ENCODE data around the gene SDK2. TPM values are rescaled to one million over a fixed set of nuclear protein-coding genes. Genes with fewer than 3 reads are reported as not detected.

SDK2 gene
- polyA plus RNA-seq, 1 of the 3 experiments (the other 2 are of a cell fraction) = 0.02 TPM

DNA sequence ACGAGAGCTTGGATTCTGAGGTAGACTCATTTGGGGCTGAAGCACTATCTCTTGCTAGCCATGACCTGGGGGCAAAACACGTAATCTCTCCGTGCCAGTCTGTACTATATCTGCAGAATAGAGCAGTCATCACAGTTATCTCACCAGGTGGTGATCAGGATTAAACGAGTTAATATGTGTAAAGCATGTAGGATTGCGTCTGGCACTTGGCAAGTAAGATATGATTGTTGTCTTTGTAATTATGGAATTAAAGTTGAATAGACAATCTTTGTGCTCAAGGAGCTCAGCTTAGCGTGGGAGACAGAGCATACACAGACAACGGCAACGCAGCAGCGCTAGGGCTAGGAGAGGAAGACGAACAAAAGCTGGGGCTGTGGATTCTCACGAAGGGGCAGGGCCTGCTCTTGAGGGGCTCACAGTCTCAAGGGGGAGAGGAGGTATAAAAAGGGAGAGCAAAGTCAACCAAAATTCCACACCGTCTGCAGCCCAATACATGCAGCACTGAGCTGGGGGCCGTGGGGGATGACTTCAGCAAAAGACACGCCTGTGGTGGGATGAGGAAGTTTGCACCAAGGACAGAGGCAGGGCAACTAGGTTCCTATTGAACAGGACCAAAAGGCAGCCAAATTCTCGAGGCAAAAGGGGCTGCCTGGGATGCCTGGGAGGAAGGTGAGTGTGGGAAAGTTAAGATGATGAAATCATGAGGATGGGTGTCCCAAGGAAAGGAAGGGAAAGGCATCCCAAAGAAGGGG, 68.6 kb downstream of the SDK2 start:
- no peak overlapping the region for H3K4me2 ChIP-seq
- no peak overlapping the region for H3K27ac ChIP-seq (ENCODE audit: low read depth in 2 of 2, low read length in 1 of 2)
- no peak overlapping the region for H2AFZ ChIP-seq (ENCODE audit: low read depth)
- no peaks in the 10 kb centered on the region for H3K9me3 ChIP-seq
- H3K27me3 ChIP-seq (ENCODE audit: insufficient read depth) = no peaks in the 10 kb centered on the region
- H3K9ac ChIP-seq = no peak overlapping the region
- no peaks in the 10 kb centered on the region for H3K79me2 ChIP-seq (ENCODE audit: insufficient read depth)
- TF ChIP-seq EP300 (IDR thresholded peaks at IDR 0.05; ENCODE audit: borderline replicate concordance in 1 of 2, low read depth in 1 of 2, low read length in 1 of 2) = peak in 1 of 2 experiments; percentile 55; a peak in 1 of 4 replicates
- TF ChIP-seq GATA2 (CRISPR knock-in tag; IDR thresholded peaks at IDR 0.05) = peak; percentile 86
- TF ChIP-seq, protein P1, sequence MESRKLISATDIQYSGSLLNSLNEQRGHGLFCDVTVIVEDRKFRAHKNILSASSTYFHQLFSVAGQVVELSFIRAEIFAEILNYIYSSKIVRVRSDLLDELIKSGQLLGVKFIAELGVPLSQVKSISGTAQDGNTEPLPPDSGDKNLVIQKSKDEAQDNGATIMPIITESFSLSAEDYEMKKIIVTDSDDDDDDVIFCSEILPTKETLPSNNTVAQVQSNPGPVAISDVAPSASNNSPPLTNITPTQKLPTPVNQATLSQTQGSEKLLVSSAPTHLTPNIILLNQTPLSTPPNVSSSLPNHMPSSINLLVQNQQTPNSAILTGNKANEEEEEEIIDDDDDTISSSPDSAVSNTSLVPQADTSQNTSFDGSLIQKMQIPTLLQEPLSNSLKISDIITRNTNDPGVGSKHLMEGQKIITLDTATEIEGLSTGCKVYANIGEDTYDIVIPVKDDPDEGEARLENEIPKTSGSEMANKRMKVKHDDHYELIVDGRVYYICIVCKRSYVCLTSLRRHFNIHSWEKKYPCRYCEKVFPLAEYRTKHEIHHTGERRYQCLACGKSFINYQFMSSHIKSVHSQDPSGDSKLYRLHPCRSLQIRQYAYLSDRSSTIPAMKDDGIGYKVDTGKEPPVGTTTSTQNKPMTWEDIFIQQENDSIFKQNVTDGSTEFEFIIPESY (IDR thresholded peaks at IDR 0.05; ENCODE audit: borderline replicate concordance, low read depth) = no peak
- peak; percentile 36; the same call in 1 of the 2 replicates for TF ChIP-seq RCOR1 (IDR thresholded peaks at IDR 0.05; ENCODE audit: low read length)
- no peaks in the 10 kb centered on the region for H3F3A ChIP-seq (replicated peaks; ENCODE audit: insufficient read depth)
- no peak overlapping the region for H3K4me3 ChIP-seq (ENCODE audit: low read depth in 2 of 2, low read length in 1 of 2)
- ChIA-PET CTCF (interaction anchor here (0.9 to 2.3 kb wide), 3 partner anchors 10 to 28 kb away, joined by 3 to 14 read pairs (median 6); no protein-coding TSS in a partner anchor), POLR2A (no interaction called here)
- H3K36me3 ChIP-seq (replicated peaks in 1 of 2; ENCODE audit: control insufficient read depth in 1 of 2, insufficient read depth in 2 of 2, low read length in 1 of 2) = no peaks in the 10 kb centered on the region
- no peaks in the 10 kb centered on the region for H4K20me1 ChIP-seq (ENCODE audit: insufficient read depth)
- H3K4me1 ChIP-seq (ENCODE audit: control insufficient read depth in 1 of 2, insufficient read depth in 2 of 2, low read depth in 1 of 2, low read length in 1 of 2) = peaks cover 0 to 11% of the 10 kb centered on the region in 2 experiments; a peak in 1 of 4 replicates
- WGBS (ENCODE audit: low lambda C conversion rate) = 16% methylated on average over 15 of the region's 15 CpGs
- DNase-seq = peak; percentile 71
- H3K9me2 ChIP-seq = no peaks in the 10 kb centered on the region

DNA sequence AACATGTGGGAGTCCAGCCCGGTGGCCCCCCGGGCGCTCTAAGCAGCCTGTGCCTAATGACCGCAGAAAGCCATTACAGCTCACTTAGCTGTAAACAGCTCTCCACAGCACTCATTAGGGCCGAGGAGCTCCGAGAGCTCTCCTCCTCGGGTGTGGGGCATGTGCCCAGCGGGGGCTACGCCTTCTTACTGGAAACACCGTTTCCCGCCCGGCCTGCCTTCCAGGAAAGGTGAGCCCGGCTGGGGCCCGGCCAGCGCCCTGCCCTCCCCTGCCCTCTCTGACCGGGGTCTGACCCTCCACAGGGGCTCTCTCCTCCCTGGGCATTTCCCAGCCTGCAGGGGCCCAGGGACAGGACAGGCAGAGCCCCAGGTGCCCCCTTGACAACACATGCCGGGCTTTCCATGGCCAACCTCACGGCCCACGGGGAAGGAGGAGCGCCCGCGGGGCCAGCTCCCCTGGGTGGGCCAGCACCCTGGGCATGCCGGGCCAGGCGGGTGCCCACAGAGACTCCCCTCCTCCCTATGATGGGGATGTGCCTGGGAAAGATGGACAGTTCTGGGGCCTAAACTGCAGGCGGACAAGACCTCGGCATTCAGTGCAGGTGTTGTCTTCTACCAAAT, 72.6 kb downstream of the SDK2 start:
- no peaks in the 10 kb centered on the region for H3K79me2 ChIP-seq (ENCODE audit: insufficient read depth)
- no peaks in the 10 kb centered on the region for H3K27me3 ChIP-seq (ENCODE audit: insufficient read depth)
- no peak overlapping the region for H3K4me3 ChIP-seq (ENCODE audit: low read depth in 2 of 2, low read length in 1 of 2)
- H3K9me2 ChIP-seq = no peaks in the 10 kb centered on the region
- POLR2A ChIA-PET = no interaction called here
- no peak for DNase-seq
- H3K4me2 ChIP-seq = no peak overlapping the region
- no peaks in the 10 kb centered on the region for H3F3A ChIP-seq (replicated peaks; ENCODE audit: insufficient read depth)
- no peak overlapping the region for H3K9ac ChIP-seq
- H3K36me3 ChIP-seq (replicated peaks in 1 of 2; ENCODE audit: control insufficient read depth in 1 of 2, insufficient read depth in 2 of 2, low read length in 1 of 2) = no peaks in the 10 kb centered on the region
- H4K20me1 ChIP-seq (ENCODE audit: insufficient read depth) = no peaks in the 10 kb centered on the region
- peaks cover 0 to 11% of the 10 kb centered on the region in 2 experiments; a peak in 1 of 4 replicates for H3K4me1 ChIP-seq (ENCODE audit: control insufficient read depth in 1 of 2, insufficient read depth in 2 of 2, low read depth in 1 of 2, low read length in 1 of 2)
- no peak overlapping the region for H3K27ac ChIP-seq (ENCODE audit: low read depth in 2 of 2, low read length in 1 of 2)
- H2AFZ ChIP-seq (ENCODE audit: low read depth) = no peak overlapping the region
- TF ChIP-seq NFIC (IDR thresholded peaks at IDR 0.05; ENCODE audit: borderline replicate concordance) = no peak
- no peak for TF ChIP-seq EP300 (IDR thresholded peaks at IDR 0.05; ENCODE audit: borderline replicate concordance in 1 of 2, low read depth in 1 of 2, low read length in 1 of 2)
- no peak for TF ChIP-seq TCF12 (IDR thresholded peaks at IDR 0.05)
- no peak for TF ChIP-seq MXI1 (IDR thresholded peaks at IDR 0.05; ENCODE audit: low read depth, low read length)
- no peak for TF ChIP-seq NRF1 (IDR thresholded peaks at IDR 0.05; ENCODE audit: low read depth, low read length)
- TF ChIP-seq, protein P2, sequence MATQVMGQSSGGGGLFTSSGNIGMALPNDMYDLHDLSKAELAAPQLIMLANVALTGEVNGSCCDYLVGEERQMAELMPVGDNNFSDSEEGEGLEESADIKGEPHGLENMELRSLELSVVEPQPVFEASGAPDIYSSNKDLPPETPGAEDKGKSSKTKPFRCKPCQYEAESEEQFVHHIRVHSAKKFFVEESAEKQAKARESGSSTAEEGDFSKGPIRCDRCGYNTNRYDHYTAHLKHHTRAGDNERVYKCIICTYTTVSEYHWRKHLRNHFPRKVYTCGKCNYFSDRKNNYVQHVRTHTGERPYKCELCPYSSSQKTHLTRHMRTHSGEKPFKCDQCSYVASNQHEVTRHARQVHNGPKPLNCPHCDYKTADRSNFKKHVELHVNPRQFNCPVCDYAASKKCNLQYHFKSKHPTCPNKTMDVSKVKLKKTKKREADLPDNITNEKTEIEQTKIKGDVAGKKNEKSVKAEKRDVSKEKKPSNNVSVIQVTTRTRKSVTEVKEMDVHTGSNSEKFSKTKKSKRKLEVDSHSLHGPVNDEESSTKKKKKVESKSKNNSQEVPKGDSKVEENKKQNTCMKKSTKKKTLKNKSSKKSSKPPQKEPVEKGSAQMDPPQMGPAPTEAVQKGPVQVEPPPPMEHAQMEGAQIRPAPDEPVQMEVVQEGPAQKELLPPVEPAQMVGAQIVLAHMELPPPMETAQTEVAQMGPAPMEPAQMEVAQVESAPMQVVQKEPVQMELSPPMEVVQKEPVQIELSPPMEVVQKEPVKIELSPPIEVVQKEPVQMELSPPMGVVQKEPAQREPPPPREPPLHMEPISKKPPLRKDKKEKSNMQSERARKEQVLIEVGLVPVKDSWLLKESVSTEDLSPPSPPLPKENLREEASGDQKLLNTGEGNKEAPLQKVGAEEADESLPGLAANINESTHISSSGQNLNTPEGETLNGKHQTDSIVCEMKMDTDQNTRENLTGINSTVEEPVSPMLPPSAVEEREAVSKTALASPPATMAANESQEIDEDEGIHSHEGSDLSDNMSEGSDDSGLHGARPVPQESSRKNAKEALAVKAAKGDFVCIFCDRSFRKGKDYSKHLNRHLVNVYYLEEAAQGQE (IDR thresholded peaks at IDR 0.05; ENCODE audit: low read depth, low read length) = no peak
- TF ChIP-seq TAF1 (IDR thresholded peaks at IDR 0.05; ENCODE audit: borderline replicate concordance, low read depth, low read length) = no peak
- no peak for TF ChIP-seq RAD21 (IDR thresholded peaks at IDR 0.05; ENCODE audit: low read length)
- no peak for TF ChIP-seq YY1 (IDR thresholded peaks at IDR 0.05; ENCODE audit: low read depth)
- TF ChIP-seq, protein P3, sequence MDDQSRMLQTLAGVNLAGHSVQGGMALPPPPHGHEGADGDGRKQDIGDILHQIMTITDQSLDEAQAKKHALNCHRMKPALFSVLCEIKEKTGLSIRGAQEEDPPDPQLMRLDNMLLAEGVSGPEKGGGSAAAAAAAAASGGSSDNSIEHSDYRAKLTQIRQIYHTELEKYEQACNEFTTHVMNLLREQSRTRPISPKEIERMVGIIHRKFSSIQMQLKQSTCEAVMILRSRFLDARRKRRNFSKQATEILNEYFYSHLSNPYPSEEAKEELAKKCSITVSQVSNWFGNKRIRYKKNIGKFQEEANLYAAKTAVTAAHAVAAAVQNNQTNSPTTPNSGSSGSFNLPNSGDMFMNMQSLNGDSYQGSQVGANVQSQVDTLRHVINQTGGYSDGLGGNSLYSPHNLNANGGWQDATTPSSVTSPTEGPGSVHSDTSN (IDR thresholded peaks at IDR 0.05) = no peak
- no peak for TF ChIP-seq JUND (IDR thresholded peaks at IDR 0.05)
- WGBS (ENCODE audit: low lambda C conversion rate) = 65% methylated on average over 21 of the region's 26 CpGs
- CTCF ChIA-PET = interaction anchor here (1.0 to 1.7 kb wide), 2 partner anchors 16 to 142 kb away, joined by 3 to 5 read pairs; no protein-coding TSS in a partner anchor
- no peaks in the 10 kb centered on the region for H3K9me3 ChIP-seq
